IMR-90 (cell line): Measurements from ENCODE around the gene RIMKLA. TPM values are rescaled to one million over a fixed set of nuclear protein-coding genes. Genes with fewer than 3 reads are reported as not detected.

Experiments used
- ATAC-seq: fragments of 200-7000 bp; cut with Tn5 transposase; 2 replicates; pipeline ENCODE4 v1.9.1; 2020; ENCODE audit warnings: low read depth, mild to moderate bottlenecking, moderate library complexity
- BruUV-seq: library from RNA; stranded (reverse); fragments of 400-500 nt; replicated peaks from 2 replicates; lab custom pipeline; 2021; lab: Mats Ljungman, UMichigan
- CTCF ChIA-PET: fragments of 300-600 bp; formaldehyde crosslinking; extraction: SDS; loops from one replicate; lab custom pipeline; 2021; ENCODE audit warnings: antibody characterized with exemption; lab: Yijun Ruan, JAX
- POLR2A ChIA-PET: fragments of 300-600 bp; sonication (Branson Sonifier 250); formaldehyde crosslinking; loops from one replicate; lab custom pipeline; 2022; ENCODE audit warnings: antibody characterized with exemption; ENCODE audit not compliant: unreplicated experiment; lab: Charles Lee
- DNase-seq: peaks from one replicate; pipeline ENCODE4 v3.0.0; 2013
- H2AFZ ChIP-seq: replicated peaks from 2 replicates; pipeline ENCODE3; 2013; ENCODE audit warnings: low read length, mild to moderate bottlenecking; ENCODE audit not compliant: poor library complexity
- H2AK5ac ChIP-seq: 2 replicates; pipeline ENCODE4 v1.6.1; 2013; ENCODE audit warnings: low read depth, low read length, inconsistent platforms
- H2AK9ac ChIP-seq: replicated peaks from 2 replicates; pipeline ENCODE3; 2013; ENCODE audit warnings: mild to moderate bottlenecking, low read depth, low read length, moderate library complexity; ENCODE audit not compliant: poor library complexity
- H2BK120ac ChIP-seq: 2 replicates; pipeline ENCODE4 v1.6.1; 2013; ENCODE audit warnings: low read depth, low read length, inconsistent platforms
- H2BK15ac ChIP-seq: 3 replicates; pipeline ENCODE4 v1.6.1; 2013; ENCODE audit warnings: low read depth, low read length, inconsistent platforms
- H2BK20ac ChIP-seq: 2 replicates; pipeline ENCODE4 v1.6.1; 2013; ENCODE audit warnings: low read depth, mild to moderate bottlenecking, inconsistent platforms, low read length, moderate library complexity
- H2BK5ac ChIP-seq: 2 replicates; pipeline ENCODE4 v1.6.1; 2013; ENCODE audit warnings: mild to moderate bottlenecking, low read depth, low read length, inconsistent platforms; ENCODE audit not compliant: poor library complexity, severe bottlenecking
- H3K14ac ChIP-seq: replicated peaks from 2 replicates; pipeline ENCODE4 v1.6.1; 2013; ENCODE audit warnings: low read depth, low read length, inconsistent platforms
- H3K18ac ChIP-seq: 2 replicates; pipeline ENCODE4 v1.6.1; 2013; ENCODE audit warnings: low read depth, low read length, control low read depth
- H3K23ac ChIP-seq: 2 replicates; pipeline ENCODE4 v1.6.1; 2013; ENCODE audit warnings: low read depth, low read length, inconsistent platforms
- H3K27ac ChIP-seq: 2 replicates; pipeline ENCODE4 v1.5.1; 2013; ENCODE audit warnings: mild to moderate bottlenecking, control low read depth, low read length; ENCODE audit not compliant: insufficient read depth
- H3K27me3 ChIP-seq: 2 replicates; pipeline ENCODE4 v1.6.1; 2013; ENCODE audit warnings: low read length; ENCODE audit not compliant: control insufficient read depth, insufficient read depth
- H3K36me3 ChIP-seq: 2 replicates; pipeline ENCODE4 v1.6.1; 2013; ENCODE audit warnings: low read length, mixed read lengths; ENCODE audit not compliant: control insufficient read depth, insufficient read depth
- H3K4ac ChIP-seq: 2 replicates; pipeline ENCODE4 v1.6.1; 2013; ENCODE audit warnings: low read depth, low read length, inconsistent platforms
- H3K4me1 ChIP-seq: 2 replicates; pipeline ENCODE4 v1.6.1; 2013; ENCODE audit warnings: low read length, mixed read lengths; ENCODE audit not compliant: control insufficient read depth, insufficient read depth
- H3K4me2 ChIP-seq: 2 replicates; pipeline ENCODE4 v1.6.1; 2013; ENCODE audit warnings: low read depth, mild to moderate bottlenecking, control low read depth, low read length, moderate library complexity
- H3K4me3 ChIP-seq: 2 replicates; pipeline ENCODE4 v1.5.1; 2013; ENCODE audit warnings: low read depth, mild to moderate bottlenecking, control low read depth, low read length, moderate library complexity; ENCODE audit not compliant: insufficient read depth
- H3K56ac ChIP-seq: 2 replicates; pipeline ENCODE4 v1.6.1; 2013; ENCODE audit warnings: low read length, inconsistent platforms; ENCODE audit not compliant: insufficient read depth; ENCODE audit errors: extremely low read depth
- H3K79me1 ChIP-seq, 2 experiments: 2 replicates each; pipeline ENCODE4 v1.6.1; 2013; ENCODE audit warnings: low read length in 2 of 2, inconsistent platforms in 1 of 2, low read depth in 1 of 2
- H3K9ac ChIP-seq: 2 replicates; pipeline ENCODE4 v1.6.1; 2013; ENCODE audit warnings: low read depth, low read length, control low read depth
- H3K9me1 ChIP-seq: 2 replicates; pipeline ENCODE4 v1.6.1; 2013; ENCODE audit warnings: low read length, inconsistent platforms; ENCODE audit not compliant: insufficient read depth
- H3K9me3 ChIP-seq: 2 replicates; pipeline ENCODE4 v1.6.1; 2013; ENCODE audit warnings: low read length; ENCODE audit not compliant: control insufficient read depth, insufficient read depth
- H4K20me1 ChIP-seq: 2 replicates; pipeline ENCODE4 v1.6.1; 2013; ENCODE audit warnings: low read length, inconsistent platforms; ENCODE audit not compliant: insufficient read depth
- H4K5ac ChIP-seq: 2 replicates; pipeline ENCODE4 v1.6.1; 2013; ENCODE audit warnings: mild to moderate bottlenecking, low read depth, low read length, control low read depth
- H4K8ac ChIP-seq, 2 experiments: 2 replicates each; pipeline ENCODE4 v1.6.1; 2013; ENCODE audit warnings: low read depth in 2 of 2, low read length in 2 of 2, control low read depth in 1 of 2, inconsistent platforms in 1 of 2
- H4K91ac ChIP-seq: 2 replicates; pipeline ENCODE4 v1.6.1; 2013; ENCODE audit warnings: low read depth, low read length, inconsistent platforms; ENCODE audit not compliant: insufficient read depth
- BHLHE40 ChIP-seq: fragments of 150-350 bp; IDR thresholded peaks from 2 replicates; pipeline ENCODE4 v1.6.1; 2016; ENCODE audit warnings: mild to moderate bottlenecking, low read depth, low read length
- CEBPB ChIP-seq: IDR thresholded peaks from 2 replicates; pipeline ENCODE4 v1.6.1; 2012; ENCODE audit warnings: low read depth, low read length, improper control_type of control experiment
- CHD1 ChIP-seq: IDR thresholded peaks from 2 replicates; pipeline ENCODE4 v1.6.1; 2012; ENCODE audit warnings: low read depth, low read length, improper control_type of control experiment
- CTCF ChIP-seq: conservative IDR thresholded peaks from 2 replicates; pipeline ENCODE4 v1.5.1; 2012; ENCODE audit warnings: mild to moderate bottlenecking, low read depth, low read length, improper control_type of control experiment
- FOS ChIP-seq: fragments of 150-350 bp; IDR thresholded peaks from 2 replicates; pipeline ENCODE4 v1.6.1; 2016; ENCODE audit warnings: low read depth, low read length
- MAZ ChIP-seq: IDR thresholded peaks from 2 replicates; pipeline ENCODE4 v1.6.1; 2012; ENCODE audit warnings: low read depth, mild to moderate bottlenecking, low read length, improper control_type of control experiment, moderate library complexity, borderline replicate concordance
- MXI1 ChIP-seq: IDR thresholded peaks from 2 replicates; pipeline ENCODE4 v1.6.1; 2012; ENCODE audit warnings: low read depth, mild to moderate bottlenecking, low read length, moderate library complexity, borderline replicate concordance
- NFE2L2 ChIP-seq: fragments of 150-350 bp; IDR thresholded peaks from 2 replicates; pipeline ENCODE4 v1.6.1; 2016; ENCODE audit warnings: low read depth, mild to moderate bottlenecking, low read length
- POLR2A ChIP-seq: IDR thresholded peaks from 2 replicates; pipeline ENCODE4 v1.6.1; 2012; ENCODE audit warnings: mild to moderate bottlenecking, low read depth, low read length
- RCOR1 ChIP-seq: IDR thresholded peaks from 2 replicates; pipeline ENCODE4 v1.6.1; 2012; ENCODE audit warnings: mild to moderate bottlenecking, low read length, improper control_type of control experiment; ENCODE audit not compliant: insufficient replicate concordance
- RFX5 ChIP-seq: IDR thresholded peaks from 2 replicates; pipeline ENCODE4 v1.8.0; 2012; ENCODE audit warnings: low read depth, mild to moderate bottlenecking, low read length, moderate library complexity
- SMC3 ChIP-seq: fragments of 150-350 bp; IDR thresholded peaks from 2 replicates; pipeline ENCODE4 v1.6.1; 2016; ENCODE audit warnings: low read depth, mild to moderate bottlenecking, antibody characterized with exemption, low read length, moderate library complexity
- USF2 ChIP-seq: fragments of 150-350 bp; IDR thresholded peaks from 2 replicates; pipeline ENCODE4 v1.6.1; 2017; ENCODE audit warnings: mild to moderate bottlenecking, antibody characterized with exemption, low read length, low read depth
- dilution Hi-C: fragments of 300-500 bp; cut with HindIII; formaldehyde crosslinking; loops from one replicate; pipeline ENCODE4 v1.14.3; 2018; ENCODE audit warnings: low sequenced_read_pairs; ENCODE audit not compliant: unreplicated experiment
- in situ Hi-C: fragments of 300-500 bp; cut with MboI; formaldehyde crosslinking; loops from 3 replicates; pipeline ENCODE4 v1.14.3; 2019; ENCODE audit warnings: low sequenced_read_pairs, inconsistent platforms, mixed read lengths
- intact Hi-C: fragments of 100-400 bp; cut with micrococcal nuclease; formaldehyde crosslinking; loops from 2 replicates; pipeline ENCODE4 v1.10.0; 2022
- polyA plus RNA-seq, 3 experiments: library from polyadenylated mRNA; depleted of rRNA; stranded (reverse); fragments of >200 nt; gene quantifications; 2 replicates each; pipeline ENCODE4 v1.2.3, GENCODE V29; 2012; ENCODE audit warnings: low replicate concordance in 1 of 3
- total RNA-seq: library from RNA; depleted of rRNA; stranded (reverse); fragments of >200 nt; gene quantifications from 2 replicates; pipeline ENCODE4 v1.2.3, GENCODE V29; 2012

The RIMKLA gene
- total and polyA plus RNA-seq, 2 of the 4 experiments (the other 2 are of a cell fraction), result not detected

DNA sequence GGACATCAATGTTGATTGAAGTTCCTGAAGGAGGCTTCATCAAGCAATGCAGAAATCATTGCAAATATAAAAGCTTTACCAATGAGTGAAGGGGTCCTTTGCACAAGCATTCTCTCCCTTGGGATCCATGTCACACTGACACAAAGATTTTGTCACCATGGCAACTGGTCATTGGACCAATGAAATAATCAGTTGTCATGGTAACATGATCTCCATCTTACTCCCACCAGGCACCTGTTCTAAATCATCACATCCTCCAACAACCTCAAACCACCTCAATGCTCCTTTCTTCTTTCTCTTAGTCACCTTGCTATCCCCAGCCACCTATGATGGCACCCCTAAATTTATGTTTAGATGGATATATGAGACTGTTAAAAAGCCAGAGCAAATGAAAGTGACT, 32.1 kb upstream of the RIMKLA start:
- Histone ChIP-seq H3K23ac (no peak overlapping the region), H3K27me3 (peaks cover 5% of the 10 kb centered on the region), H3K4ac (no peak overlapping the region), H4K91ac (no peak overlapping the region), H3K27ac (no peak overlapping the region), H2BK15ac (no peak overlapping the region), H3K4me3 (no peak overlapping the region), H3K36me3 (no peaks in the 10 kb centered on the region), H3K56ac (no peak overlapping the region), H3K79me1 (no peaks in the 10 kb centered on the region), H2BK20ac (no peak overlapping the region), H2BK120ac (no peak overlapping the region), H2AK5ac (no peak overlapping the region), H3K9me1 (no peaks in the 10 kb centered on the region), H4K8ac (no peak overlapping the region), H3K9me3 (no peaks in the 10 kb centered on the region), H2BK5ac (no peak overlapping the region), H3K4me1 (no peaks in the 10 kb centered on the region), H2AK9ac (no peak overlapping the region), H3K14ac (no peak overlapping the region), H4K5ac (no peak overlapping the region), H3K4me2 (no peak overlapping the region), H3K18ac (no peak overlapping the region), H2AFZ (no peak overlapping the region), H4K20me1 (no peaks in the 10 kb centered on the region), H3K9ac (no peak overlapping the region)
- CTCF ChIA-PET, result no interaction called here
- TF ChIP-seq RCOR1 (no peak), FOS (no peak), POLR2A (no peak), BHLHE40 (no peak), CEBPB (no peak), RFX5 (no peak), CHD1 (no peak), CTCF (no peak), MXI1 (no peak), MAZ (no peak), SMC3 (no peak), USF2 (no peak), NFE2L2 (no peak)
- dilution Hi-C loops (no loop called here), in situ Hi-C loops (no loop called here), intact Hi-C loops (no loop called here)
- no peak for DNase-seq
- no peak for ATAC-seq
- BruUV-seq, result no TSS peak
- POLR2A ChIA-PET, result no interaction called here
